Osteoblast (primary cell): Measurements from ENCODE around the gene DENND6B. TPM values are rescaled to one million over a fixed set of nuclear protein-coding genes. Genes with fewer than 3 reads are reported as not detected.

ENCODE experiments used
- DNase-seq: peaks from one replicate; pipeline ENCODE4 v3.0.0; 2011; ENCODE audit warnings: low spot score, mixed read lengths; ENCODE audit not compliant: insufficient read length; ENCODE audit errors: missing footprints
- H2AFZ ChIP-seq: 2 replicates; pipeline ENCODE4 v1.6.0; 2011; ENCODE audit warnings: mild to moderate bottlenecking, low read length
- H3K27ac ChIP-seq: 2 replicates; pipeline ENCODE4 v1.5.1; 2011; ENCODE audit warnings: mild to moderate bottlenecking, low read depth, low read length, moderate library complexity
- H3K27me3 ChIP-seq: 2 replicates; pipeline ENCODE4 v1.6.0; 2012; ENCODE audit warnings: mild to moderate bottlenecking, control low read depth, inconsistent platforms, low read length, moderate library complexity; ENCODE audit not compliant: insufficient read depth
- H3K36me3 ChIP-seq: 2 replicates; pipeline ENCODE4 v1.5.1; 2011; ENCODE audit warnings: mild to moderate bottlenecking, low read length, control low read depth, moderate library complexity; ENCODE audit not compliant: insufficient read depth
- H3K4me1 ChIP-seq: 2 replicates; pipeline ENCODE4 v1.5.1; 2011; ENCODE audit warnings: mild to moderate bottlenecking, low read length, control low read depth, moderate library complexity; ENCODE audit not compliant: insufficient read depth
- H3K4me2 ChIP-seq: 2 replicates; pipeline ENCODE4 v1.6.0; 2011; ENCODE audit warnings: mild to moderate bottlenecking, low read length; ENCODE audit not compliant: insufficient read depth
- H3K4me3 ChIP-seq: fragments of 200-600 bp; sonication (generic); 3 replicates; pipeline ENCODE4 v1.5.1; 2012; ENCODE audit warnings: mild to moderate bottlenecking, low read length, inconsistent platforms; ENCODE audit not compliant: insufficient read depth
- H3K79me2 ChIP-seq: 2 replicates; pipeline ENCODE4 v1.6.0; 2012; ENCODE audit warnings: mild to moderate bottlenecking, low read length, control low read depth, inconsistent platforms; ENCODE audit not compliant: insufficient read depth
- H3K9me3 ChIP-seq: 2 replicates; pipeline ENCODE4 v1.5.1; 2011; ENCODE audit warnings: low read depth, low read length, control low read depth
- H4K20me1 ChIP-seq: 2 replicates; pipeline ENCODE4 v1.6.0; 2012; ENCODE audit warnings: mild to moderate bottlenecking, low read length, control low read depth; ENCODE audit not compliant: insufficient read depth
- total RNA-seq: library from RNA; depleted of rRNA; stranded (reverse); fragments of >200 nt; gene quantifications from 2 replicates; pipeline ENCODE4 v1.2.3, GENCODE V29; 2012
- TF ChIP-seq, protein P1 (sequence below): IDR thresholded peaks from 2 replicates; pipeline ENCODE4 v1.5.1; 2011; ENCODE audit warnings: mild to moderate bottlenecking, low read depth, low read length, moderate library complexity; ENCODE audit errors: extremely low read depth

DENND6B gene
- total RNA-seq, 1 donor: 6.5 TPM

GRCh38 chr22:50315289-50316113 lies 11.3 kb downstream of the DENND6B start:
- Histone ChIP-seq H3K4me2 (no peak overlapping the region), H3K79me2 (no peaks in the 10 kb centered on the region), H3K27ac (no peak overlapping the region), H3K36me3 (no peaks in the 10 kb centered on the region), H3K27me3 (no peaks in the 10 kb centered on the region), H3K4me3 (no peak overlapping the region), H4K20me1 (no peaks in the 10 kb centered on the region), H2AFZ (no peak overlapping the region), H3K9me3 (no peaks in the 10 kb centered on the region), H3K4me1 (no peaks in the 10 kb centered on the region)
- peak; percentile 71 for DNase-seq
- TF ChIP-seq, protein P1, sequence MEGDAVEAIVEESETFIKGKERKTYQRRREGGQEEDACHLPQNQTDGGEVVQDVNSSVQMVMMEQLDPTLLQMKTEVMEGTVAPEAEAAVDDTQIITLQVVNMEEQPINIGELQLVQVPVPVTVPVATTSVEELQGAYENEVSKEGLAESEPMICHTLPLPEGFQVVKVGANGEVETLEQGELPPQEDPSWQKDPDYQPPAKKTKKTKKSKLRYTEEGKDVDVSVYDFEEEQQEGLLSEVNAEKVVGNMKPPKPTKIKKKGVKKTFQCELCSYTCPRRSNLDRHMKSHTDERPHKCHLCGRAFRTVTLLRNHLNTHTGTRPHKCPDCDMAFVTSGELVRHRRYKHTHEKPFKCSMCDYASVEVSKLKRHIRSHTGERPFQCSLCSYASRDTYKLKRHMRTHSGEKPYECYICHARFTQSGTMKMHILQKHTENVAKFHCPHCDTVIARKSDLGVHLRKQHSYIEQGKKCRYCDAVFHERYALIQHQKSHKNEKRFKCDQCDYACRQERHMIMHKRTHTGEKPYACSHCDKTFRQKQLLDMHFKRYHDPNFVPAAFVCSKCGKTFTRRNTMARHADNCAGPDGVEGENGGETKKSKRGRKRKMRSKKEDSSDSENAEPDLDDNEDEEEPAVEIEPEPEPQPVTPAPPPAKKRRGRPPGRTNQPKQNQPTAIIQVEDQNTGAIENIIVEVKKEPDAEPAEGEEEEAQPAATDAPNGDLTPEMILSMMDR: no peak

DNA sequence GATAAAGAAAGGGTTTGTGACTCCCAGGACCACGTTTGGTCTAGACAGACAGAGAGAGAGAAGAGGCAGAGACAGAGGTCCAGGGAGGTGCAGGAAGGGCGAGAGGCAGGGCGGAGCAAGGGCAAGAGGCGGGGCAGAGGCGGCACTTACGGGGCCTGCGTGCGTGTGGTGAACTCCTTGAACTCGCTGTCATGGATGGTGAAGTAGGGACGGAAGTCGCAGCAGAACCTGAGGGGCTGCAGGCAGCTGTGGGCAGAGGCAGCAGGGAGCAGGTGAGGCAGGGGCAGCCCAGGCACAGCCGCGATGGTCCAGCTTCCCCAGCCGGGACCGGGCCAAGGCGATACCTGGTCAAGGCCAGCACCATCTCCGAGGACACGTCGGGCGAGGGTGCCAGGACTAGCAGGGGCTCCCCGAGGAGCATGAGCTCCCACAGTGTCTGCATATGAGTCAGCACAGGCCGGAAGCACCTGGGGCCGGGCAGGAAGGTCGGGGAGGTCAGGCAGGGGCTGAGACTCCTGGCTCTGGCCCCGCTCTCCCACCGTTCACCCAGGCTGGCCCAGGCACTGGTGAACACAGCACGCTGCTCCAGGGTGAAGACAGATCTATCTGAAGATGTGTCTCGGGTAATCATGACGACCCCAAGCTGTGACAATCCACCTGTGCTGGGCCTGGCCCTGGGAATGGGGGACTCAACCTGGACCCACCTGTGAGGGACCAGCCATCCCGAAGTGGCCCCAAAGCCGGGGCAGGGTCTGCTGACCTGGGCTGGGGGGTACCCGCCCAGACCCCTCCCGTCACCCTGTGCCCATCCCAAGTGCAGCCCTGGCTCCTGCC lies 12.1 kb downstream of the DENND6B start:
- Histone ChIP-seq H3K9me3 (no peaks in the 10 kb centered on the region), H3K4me3 (no peak overlapping the region), H3K36me3 (no peaks in the 10 kb centered on the region), H3K27me3 (no peaks in the 10 kb centered on the region), H3K4me1 (peaks cover under 1% of the 10 kb centered on the region), H3K79me2 (no peaks in the 10 kb centered on the region), H4K20me1 (no peaks in the 10 kb centered on the region), H3K4me2 (no peak overlapping the region), H3K27ac (no peak overlapping the region), H2AFZ (no peak overlapping the region)
- DNase-seq: peak; percentile 66
- TF ChIP-seq, protein P1: no peak

GRCh38 chr22:50314081-50314454 lies 12.7 kb downstream of the DENND6B start:
- no peak overlapping the region for H2AFZ ChIP-seq
- H3K9me3 ChIP-seq: no peaks in the 10 kb centered on the region
- H3K4me1 ChIP-seq: peaks cover 5% of the 10 kb centered on the region
- no peaks in the 10 kb centered on the region for H3K79me2 ChIP-seq
- no peaks in the 10 kb centered on the region for H3K36me3 ChIP-seq
- no peak overlapping the region for H3K4me3 ChIP-seq
- no peaks in the 10 kb centered on the region for H4K20me1 ChIP-seq
- peak; percentile 56 for DNase-seq
- no peaks in the 10 kb centered on the region for H3K27me3 ChIP-seq
- H3K4me2 ChIP-seq: no peak overlapping the region
- no peak overlapping the region for H3K27ac ChIP-seq
- TF ChIP-seq, protein P1: no peak

- H3K36me3 ChIP-seq: no peaks in the 10 kb centered on the region
- H3K4me3 ChIP-seq: no peak overlapping the region
- TF ChIP-seq, protein P1: no peak
- H3K4me1 ChIP-seq: peaks cover 10% of the 10 kb centered on the region
- H3K79me2 ChIP-seq: no peaks in the 10 kb centered on the region
- no peak overlapping the region for H3K27ac ChIP-seq
- H4K20me1 ChIP-seq: no peaks in the 10 kb centered on the region
- no peak overlapping the region for H2AFZ ChIP-seq
- peak; percentile 62 for DNase-seq
- no peak overlapping the region for H3K4me2 ChIP-seq
- no peaks in the 10 kb centered on the region for H3K27me3 ChIP-seq
- H3K9me3 ChIP-seq: no peaks in the 10 kb centered on the region
Measured at GRCh38 chr22:50313600-50313999, 13.2 kb downstream of the DENND6B start.
